GM12878 (cell line): ENCODE measurements around the gene NOTCH1. TPM values are rescaled to one million over a fixed set of nuclear protein-coding genes. Genes with fewer than 3 reads are reported as not detected.

Experiments
- ATF7 ChIP-seq: fragments of 450-650 bp; IDR thresholded peaks from 2 replicates; pipeline ENCODE4 v1.6.1; 2016; ENCODE audit warnings: low read depth, mild to moderate bottlenecking
- EED ChIP-seq: sonication (generic); IDR thresholded peaks from 2 replicates; pipeline ENCODE4 v1.6.1; 2016; ENCODE audit warnings: antibody characterized with exemption, low read depth
- ETV6 ChIP-seq, 2 experiments: fragments of 450-650 bp in 1 of 2; IDR thresholded peaks in 1 of 2; conservative IDR thresholded peaks in 1 of 2; 2 replicates each; pipeline ENCODE4 v1.6.1; 2014; ENCODE audit warnings: antibody characterized with exemption in 1 of 2, borderline replicate concordance in 1 of 2, low read depth in 1 of 2, mild to moderate bottlenecking in 1 of 2, moderate library complexity in 1 of 2
- KLF5 ChIP-seq: fragments of 450-650 bp; IDR thresholded peaks from 2 replicates; pipeline ENCODE4 v1.6.1; 2014; ENCODE audit warnings: mild to moderate bottlenecking; ENCODE audit not compliant: partially characterized antibody
- MEF2B ChIP-seq: fragments of 450-650 bp; IDR thresholded peaks from 2 replicates; pipeline ENCODE4 v1.6.1; 2018; ENCODE audit warnings: mild to moderate bottlenecking, moderate library complexity; ENCODE audit not compliant: partially characterized antibody, poor library complexity, severe bottlenecking
- SREBF1 ChIP-seq: IDR thresholded peaks from 2 replicates; pipeline ENCODE4 v1.6.1; 2012; ENCODE audit warnings: mild to moderate bottlenecking, low read length
- STAT1 ChIP-seq: fragments of 450-650 bp; conservative IDR thresholded peaks from 2 replicates; pipeline ENCODE4 v1.6.1; 2014; ENCODE audit warnings: antibody characterized with exemption, mild to moderate bottlenecking
- TCF3 ChIP-seq: IDR thresholded peaks from 2 replicates; pipeline ENCODE4 v1.6.1; 2012; ENCODE audit warnings: low read depth, mild to moderate bottlenecking, low read length, borderline replicate concordance; ENCODE audit not compliant: insufficient read depth
- polyA plus RNA-seq, 11 experiments: library from polyadenylated mRNA; depleted of rRNA in 4 of 11; unstranded in 6 of 11; stranded (reverse) in 5 of 11; fragments of >200 nt; fragmentation: Nextera tagmentation in 4 of 11; fragmentation: Illumina TruSeq in 1 of 11; extraction: Ambion mirVana in 4 of 11; extraction: Trizol in 1 of 11; gene quantifications; 1 replicate in 1 of 11; 2 replicates in 10 of 11; pipeline versions ENCODE4 v1.2.1 to v1.2.3, GENCODE V29; 2011 to 2016; ENCODE audit warnings: inconsistent platforms in 2 of 11, missing spikeins in 2 of 11, low read depth in 1 of 11
- total RNA-seq, 4 experiments: library from RNA; depleted of rRNA in 3 of 4; stranded (reverse); fragments of >200 nt in 3 of 4; fragmentation: Illumina TruSeq in 1 of 4; extraction: Trizol in 1 of 4; gene quantifications; 2 replicates each; pipeline versions ENCODE4 v1.2.1 to v1.2.3, GENCODE V29; 2013 to 2021
- TF ChIP-seq, protein P1 (sequence below): fragments of 450-650 bp; IDR thresholded peaks from 2 replicates; pipeline ENCODE4 v1.6.1; 2016; ENCODE audit warnings: mild to moderate bottlenecking, moderate library complexity, borderline replicate concordance
- TF ChIP-seq, protein P2 (sequence below): fragments of 450-650 bp; IDR thresholded peaks from 2 replicates; pipeline ENCODE4 v1.6.1; 2016; ENCODE audit warnings: mild to moderate bottlenecking
- TF ChIP-seq, protein P3 (sequence below): IDR thresholded peaks from 2 replicates; pipeline ENCODE4 v1.6.1; 2012; ENCODE audit warnings: low read depth, low read length, improper control_type of control experiment
- TF ChIP-seq, protein P4 (sequence below): IDR thresholded peaks from 2 replicates; pipeline ENCODE4 v1.6.1; 2011; ENCODE audit warnings: mild to moderate bottlenecking, low read depth, low read length, moderate library complexity; ENCODE audit not compliant: insufficient replicate concordance
- TF ChIP-seq, protein P5 (sequence below): fragments of 450-650 bp; IDR thresholded peaks from 2 replicates; pipeline ENCODE4 v1.6.1; 2017; ENCODE audit warnings: mild to moderate bottlenecking, moderate library complexity

Gene NOTCH1
- total and polyA plus RNA-seq, 10 of the 15 experiments (the other 5 are each of a cell fraction or from before 2014, with no cell fraction given): 0.02 to 40.0 (median 3.7) TPM

DNA sequence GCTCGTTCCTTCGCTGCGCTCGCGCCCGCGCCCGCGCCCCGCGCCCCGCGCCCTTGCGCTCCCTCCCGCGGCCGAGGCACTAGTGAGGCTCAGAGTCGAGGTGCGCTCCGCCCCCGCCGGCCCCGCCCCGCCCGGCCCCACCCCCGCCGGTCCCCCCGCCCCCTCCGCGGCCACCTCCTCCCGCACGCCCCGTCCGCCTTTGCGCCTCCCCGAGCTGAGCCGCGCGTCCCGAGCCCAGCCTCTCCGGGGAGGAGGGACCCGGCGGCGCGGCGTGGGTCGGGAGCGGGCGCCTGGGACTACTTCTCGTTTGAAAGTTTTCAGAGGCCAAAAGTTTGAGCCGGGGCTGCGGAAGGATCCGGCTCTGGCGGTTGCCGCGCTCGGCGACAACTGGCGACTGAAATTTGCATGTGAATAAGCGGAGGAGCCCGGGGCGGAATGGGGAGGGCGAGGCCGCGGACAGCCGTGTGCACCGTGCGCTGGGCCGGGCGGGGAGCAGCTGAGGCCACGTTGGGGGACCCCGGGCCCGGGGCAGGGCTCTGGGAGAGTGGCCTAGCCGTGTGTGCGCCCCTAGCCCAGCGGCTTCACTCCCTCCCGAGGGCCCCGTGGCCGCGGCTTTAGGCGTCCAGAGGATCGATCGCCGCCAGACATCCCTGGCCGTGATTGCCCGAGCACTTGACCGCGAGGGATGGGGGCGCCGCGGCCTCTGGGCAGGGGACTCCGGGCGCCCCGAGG, at the start of gene NOTCH1 (continued):
- TF ChIP-seq, protein P1, sequence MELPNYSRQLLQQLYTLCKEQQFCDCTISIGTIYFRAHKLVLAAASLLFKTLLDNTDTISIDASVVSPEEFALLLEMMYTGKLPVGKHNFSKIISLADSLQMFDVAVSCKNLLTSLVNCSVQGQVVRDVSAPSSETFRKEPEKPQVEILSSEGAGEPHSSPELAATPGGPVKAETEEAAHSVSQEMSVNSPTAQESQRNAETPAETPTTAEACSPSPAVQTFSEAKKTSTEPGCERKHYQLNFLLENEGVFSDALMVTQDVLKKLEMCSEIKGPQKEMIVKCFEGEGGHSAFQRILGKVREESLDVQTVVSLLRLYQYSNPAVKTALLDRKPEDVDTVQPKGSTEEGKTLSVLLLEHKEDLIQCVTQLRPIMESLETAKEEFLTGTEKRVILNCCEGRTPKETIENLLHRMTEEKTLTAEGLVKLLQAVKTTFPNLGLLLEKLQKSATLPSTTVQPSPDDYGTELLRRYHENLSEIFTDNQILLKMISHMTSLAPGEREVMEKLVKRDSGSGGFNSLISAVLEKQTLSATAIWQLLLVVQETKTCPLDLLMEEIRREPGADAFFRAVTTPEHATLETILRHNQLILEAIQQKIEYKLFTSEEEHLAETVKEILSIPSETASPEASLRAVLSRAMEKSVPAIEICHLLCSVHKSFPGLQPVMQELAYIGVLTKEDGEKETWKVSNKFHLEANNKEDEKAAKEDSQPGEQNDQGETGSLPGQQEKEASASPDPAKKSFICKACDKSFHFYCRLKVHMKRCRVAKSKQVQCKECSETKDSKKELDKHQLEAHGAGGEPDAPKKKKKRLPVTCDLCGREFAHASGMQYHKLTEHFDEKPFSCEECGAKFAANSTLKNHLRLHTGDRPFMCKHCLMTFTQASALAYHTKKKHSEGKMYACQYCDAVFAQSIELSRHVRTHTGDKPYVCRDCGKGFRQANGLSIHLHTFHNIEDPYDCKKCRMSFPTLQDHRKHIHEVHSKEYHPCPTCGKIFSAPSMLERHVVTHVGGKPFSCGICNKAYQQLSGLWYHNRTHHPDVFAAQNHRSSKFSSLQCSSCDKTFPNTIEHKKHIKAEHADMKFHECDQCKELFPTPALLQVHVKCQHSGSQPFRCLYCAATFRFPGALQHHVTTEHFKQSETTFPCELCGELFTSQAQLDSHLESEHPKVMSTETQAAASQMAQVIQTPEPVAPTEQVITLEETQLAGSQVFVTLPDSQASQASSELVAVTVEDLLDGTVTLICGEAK: no peak
- TF ChIP-seq KLF5 (peak; percentile 62), ATF7 (no peak), SREBF1 (peak; percentile 42; the same call in 1 of the 2 replicates), ETV6 (conservative IDR thresholded peaks at IDR 0.05 in 1 of 2, IDR thresholded peaks at IDR 0.05 in 1 of 2; ENCODE audit: borderline replicate concordance in 1 of 2, low read depth in 1 of 2) (peak in 1 of 2 experiments; percentile 50; a peak in 1 of 4 replicates), STAT1 (0 out of 2 replicates have a peak, but pooled peaks have one; percentile 79), EED (peak; percentile 76), MEF2B (peak; percentile 67), TCF3 (peak; percentile 71; the same call in 1 of the 2 replicates)
- TF ChIP-seq, protein P2, sequence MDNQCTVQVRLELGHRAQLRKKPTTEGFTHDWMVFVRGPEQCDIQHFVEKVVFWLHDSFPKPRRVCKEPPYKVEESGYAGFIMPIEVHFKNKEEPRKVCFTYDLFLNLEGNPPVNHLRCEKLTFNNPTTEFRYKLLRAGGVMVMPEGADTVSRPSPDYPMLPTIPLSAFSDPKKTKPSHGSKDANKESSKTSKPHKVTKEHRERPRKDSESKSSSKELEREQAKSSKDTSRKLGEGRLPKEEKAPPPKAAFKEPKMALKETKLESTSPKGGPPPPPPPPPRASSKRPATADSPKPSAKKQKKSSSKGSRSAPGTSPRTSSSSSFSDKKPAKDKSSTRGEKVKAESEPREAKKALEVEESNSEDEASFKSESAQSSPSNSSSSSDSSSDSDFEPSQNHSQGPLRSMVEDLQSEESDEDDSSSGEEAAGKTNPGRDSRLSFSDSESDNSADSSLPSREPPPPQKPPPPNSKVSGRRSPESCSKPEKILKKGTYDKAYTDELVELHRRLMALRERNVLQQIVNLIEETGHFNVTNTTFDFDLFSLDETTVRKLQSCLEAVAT: peak; percentile 68; the same call in 1 of the 2 replicates
- TF ChIP-seq, protein P3, sequence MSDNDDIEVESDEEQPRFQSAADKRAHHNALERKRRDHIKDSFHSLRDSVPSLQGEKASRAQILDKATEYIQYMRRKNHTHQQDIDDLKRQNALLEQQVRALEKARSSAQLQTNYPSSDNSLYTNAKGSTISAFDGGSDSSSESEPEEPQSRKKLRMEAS: peak; percentile 46; the same call in 1 of the 2 replicates
- TF ChIP-seq, protein P4, sequence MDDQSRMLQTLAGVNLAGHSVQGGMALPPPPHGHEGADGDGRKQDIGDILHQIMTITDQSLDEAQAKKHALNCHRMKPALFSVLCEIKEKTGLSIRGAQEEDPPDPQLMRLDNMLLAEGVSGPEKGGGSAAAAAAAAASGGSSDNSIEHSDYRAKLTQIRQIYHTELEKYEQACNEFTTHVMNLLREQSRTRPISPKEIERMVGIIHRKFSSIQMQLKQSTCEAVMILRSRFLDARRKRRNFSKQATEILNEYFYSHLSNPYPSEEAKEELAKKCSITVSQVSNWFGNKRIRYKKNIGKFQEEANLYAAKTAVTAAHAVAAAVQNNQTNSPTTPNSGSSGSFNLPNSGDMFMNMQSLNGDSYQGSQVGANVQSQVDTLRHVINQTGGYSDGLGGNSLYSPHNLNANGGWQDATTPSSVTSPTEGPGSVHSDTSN: peak; percentile 82
- TF ChIP-seq, protein P5, sequence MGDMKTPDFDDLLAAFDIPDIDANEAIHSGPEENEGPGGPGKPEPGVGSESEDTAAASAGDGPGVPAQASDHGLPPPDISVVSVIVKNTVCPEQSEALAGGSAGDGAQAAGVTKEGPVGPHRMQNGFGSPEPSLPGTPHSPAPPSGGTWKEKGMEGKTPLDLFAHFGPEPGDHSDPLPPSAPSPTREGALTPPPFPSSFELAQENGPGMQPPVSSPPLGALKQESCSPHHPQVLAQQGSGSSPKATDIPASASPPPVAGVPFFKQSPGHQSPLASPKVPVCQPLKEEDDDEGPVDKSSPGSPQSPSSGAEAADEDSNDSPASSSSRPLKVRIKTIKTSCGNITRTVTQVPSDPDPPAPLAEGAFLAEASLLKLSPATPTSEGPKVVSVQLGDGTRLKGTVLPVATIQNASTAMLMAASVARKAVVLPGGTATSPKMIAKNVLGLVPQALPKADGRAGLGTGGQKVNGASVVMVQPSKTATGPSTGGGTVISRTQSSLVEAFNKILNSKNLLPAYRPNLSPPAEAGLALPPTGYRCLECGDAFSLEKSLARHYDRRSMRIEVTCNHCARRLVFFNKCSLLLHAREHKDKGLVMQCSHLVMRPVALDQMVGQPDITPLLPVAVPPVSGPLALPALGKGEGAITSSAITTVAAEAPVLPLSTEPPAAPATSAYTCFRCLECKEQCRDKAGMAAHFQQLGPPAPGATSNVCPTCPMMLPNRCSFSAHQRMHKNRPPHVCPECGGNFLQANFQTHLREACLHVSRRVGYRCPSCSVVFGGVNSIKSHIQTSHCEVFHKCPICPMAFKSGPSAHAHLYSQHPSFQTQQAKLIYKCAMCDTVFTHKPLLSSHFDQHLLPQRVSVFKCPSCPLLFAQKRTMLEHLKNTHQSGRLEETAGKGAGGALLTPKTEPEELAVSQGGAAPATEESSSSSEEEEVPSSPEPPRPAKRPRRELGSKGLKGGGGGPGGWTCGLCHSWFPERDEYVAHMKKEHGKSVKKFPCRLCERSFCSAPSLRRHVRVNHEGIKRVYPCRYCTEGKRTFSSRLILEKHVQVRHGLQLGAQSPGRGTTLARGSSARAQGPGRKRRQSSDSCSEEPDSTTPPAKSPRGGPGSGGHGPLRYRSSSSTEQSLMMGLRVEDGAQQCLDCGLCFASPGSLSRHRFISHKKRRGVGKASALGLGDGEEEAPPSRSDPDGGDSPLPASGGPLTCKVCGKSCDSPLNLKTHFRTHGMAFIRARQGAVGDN: peak; percentile 83
